Activated CD8-positive, alpha-beta T cell treated with anti-CD3 and anti-CD28 coated beads for 36 hours (primary cell): ENCODE results near the gene GPRC5D. TPM values are rescaled to one million over a fixed set of nuclear protein-coding genes. Genes with fewer than 3 reads are reported as not detected.

Experiments used
- ATAC-seq: fragments of 200-7000 bp; cut with Tn5 transposase; one replicate; pipeline ENCODE4 v1.10.0; 2021; ENCODE audit warnings: mild to moderate bottlenecking, moderate library complexity
- CTCF ChIA-PET: fragments of 350-600 bp; sonication (Branson Sonifier 250); formaldehyde crosslinking; loops from one replicate; lab custom pipeline; 2021; ENCODE audit warnings: antibody characterized with exemption; lab: Charles Lee
- POLR2A ChIA-PET: fragments of 350-600 bp; sonication (Branson Sonifier 250); formaldehyde crosslinking; loops from one replicate; lab custom pipeline; 2021; ENCODE audit warnings: antibody characterized with exemption; lab: Charles Lee
- DNase-seq: peaks from one replicate; pipeline ENCODE4 v3.0.0-alpha.2; 2020
- H3K27ac Mint-ChIP-seq: one replicate; pipeline ENCODE4 v1.8.0; 2021; ENCODE audit warnings: mild to moderate bottlenecking, mixed read lengths
- H3K27me3 Mint-ChIP-seq: one replicate; pipeline ENCODE4 v1.8.0; 2021; ENCODE audit warnings: mixed read lengths
- H3K36me3 Mint-ChIP-seq: one replicate; pipeline ENCODE4 v1.8.0; 2021; ENCODE audit warnings: low read depth, mixed read lengths
- H3K4me1 Mint-ChIP-seq: one replicate; pipeline ENCODE4 v1.8.0; 2021; ENCODE audit warnings: low read depth, mixed read lengths
- H3K4me3 Mint-ChIP-seq: one replicate; pipeline ENCODE4 v1.8.0; 2021; ENCODE audit warnings: mild to moderate bottlenecking, moderate library complexity, mixed read lengths
- H3K9me3 Mint-ChIP-seq: one replicate; pipeline ENCODE4 v1.8.0; 2021; ENCODE audit warnings: mixed read lengths
- intact Hi-C: fragments of 100-400 bp; cut with micrococcal nuclease; formaldehyde crosslinking; loops from one replicate; pipeline ENCODE4 v1.10.0; 2022
- total RNA-seq, 2 experiments: library from RNA; stranded (reverse); gene quantifications; one replicate each; pipeline ENCODE4 v1.2.3, GENCODE V29; 2021
- TF ChIP-seq, protein P1 (sequence below): fragments of 200-600 bp; IDR thresholded peaks from one replicate; pipeline ENCODE4 v1.8.0; 2022; ENCODE audit warnings: antibody characterized with exemption, mild to moderate bottlenecking

The GPRC5D gene
- total RNA-seq, 2 experiments from 2014 or later = not detected

DNA sequence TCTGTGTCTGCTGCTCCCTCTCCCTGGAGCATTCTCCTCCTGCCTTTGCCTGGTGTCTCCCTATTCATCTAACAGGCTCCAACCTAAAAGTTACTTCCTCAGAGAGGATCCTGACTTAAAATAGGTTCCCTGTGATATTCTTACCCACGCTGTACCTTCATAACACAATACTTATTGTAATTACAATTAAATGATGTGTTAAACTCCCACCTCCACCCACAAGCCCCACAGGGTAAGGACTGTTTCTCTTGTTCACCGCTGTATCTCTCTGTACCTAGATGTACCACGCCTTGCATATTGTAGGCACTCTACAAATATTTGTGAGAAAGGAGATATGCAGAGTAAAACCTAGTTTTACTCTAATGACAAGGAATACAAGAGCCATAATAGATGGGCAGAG lies 43.1 kb upstream of the GPRC5D start:
- CTCF ChIA-PET = interaction anchor here (1.2 kb wide), 1 partner anchor 9 kb away, joined by 4 read pairs; no protein-coding TSS in a partner anchor

DNA sequence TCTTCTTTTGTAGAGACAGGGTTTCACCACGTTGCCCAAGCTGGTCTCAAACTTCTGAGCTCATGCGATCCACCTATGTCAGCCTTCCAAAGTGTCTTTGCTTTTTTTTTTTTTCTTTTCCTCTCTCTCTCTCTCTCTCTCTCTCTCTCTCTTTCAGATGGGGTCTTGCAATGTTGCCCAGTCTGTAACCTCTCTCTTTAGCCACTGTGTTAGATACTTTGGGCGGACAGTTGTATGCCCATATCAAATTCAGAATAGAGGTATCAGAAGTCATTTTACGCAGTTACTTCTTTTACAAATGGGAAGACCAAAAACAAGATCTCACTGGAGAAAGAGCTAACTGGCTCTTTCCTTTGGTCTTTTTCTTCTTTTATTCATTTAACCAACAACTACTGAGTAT lies 41.4 kb upstream of the GPRC5D start:
- ATAC-seq (no peak), DNase-seq (no peak)
- TF ChIP-seq, protein P1, sequence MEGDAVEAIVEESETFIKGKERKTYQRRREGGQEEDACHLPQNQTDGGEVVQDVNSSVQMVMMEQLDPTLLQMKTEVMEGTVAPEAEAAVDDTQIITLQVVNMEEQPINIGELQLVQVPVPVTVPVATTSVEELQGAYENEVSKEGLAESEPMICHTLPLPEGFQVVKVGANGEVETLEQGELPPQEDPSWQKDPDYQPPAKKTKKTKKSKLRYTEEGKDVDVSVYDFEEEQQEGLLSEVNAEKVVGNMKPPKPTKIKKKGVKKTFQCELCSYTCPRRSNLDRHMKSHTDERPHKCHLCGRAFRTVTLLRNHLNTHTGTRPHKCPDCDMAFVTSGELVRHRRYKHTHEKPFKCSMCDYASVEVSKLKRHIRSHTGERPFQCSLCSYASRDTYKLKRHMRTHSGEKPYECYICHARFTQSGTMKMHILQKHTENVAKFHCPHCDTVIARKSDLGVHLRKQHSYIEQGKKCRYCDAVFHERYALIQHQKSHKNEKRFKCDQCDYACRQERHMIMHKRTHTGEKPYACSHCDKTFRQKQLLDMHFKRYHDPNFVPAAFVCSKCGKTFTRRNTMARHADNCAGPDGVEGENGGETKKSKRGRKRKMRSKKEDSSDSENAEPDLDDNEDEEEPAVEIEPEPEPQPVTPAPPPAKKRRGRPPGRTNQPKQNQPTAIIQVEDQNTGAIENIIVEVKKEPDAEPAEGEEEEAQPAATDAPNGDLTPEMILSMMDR = no peak
- Mint-ChIP-seq H3K4me3 (no peak overlapping the region), H3K27me3 (no peaks in the 10 kb centered on the region), H3K9me3 (no peaks in the 10 kb centered on the region), H3K4me1 (peaks cover 24% of the 10 kb centered on the region), H3K27ac (no peak overlapping the region), H3K36me3 (no peaks in the 10 kb centered on the region)
- intact Hi-C loops = no loop called here
- ChIA-PET POLR2A (no interaction called here), CTCF (interaction anchor here (1.4 kb wide), 1 partner anchor 77 kb away, joined by 3 read pairs; no protein-coding TSS in a partner anchor)

More for the DNA sequence above, 43.1 kb upstream of the GPRC5D start:
- POLR2A ChIA-PET = interaction anchor here (0.6 kb wide), 1 partner anchor 154 kb away, joined by 3 read pairs; no protein-coding TSS in a partner anchor
- H3K4me3 Mint-ChIP-seq = no peak overlapping the region
- no peaks in the 10 kb centered on the region for H3K36me3 Mint-ChIP-seq
- H3K27me3 Mint-ChIP-seq = no peaks in the 10 kb centered on the region
- DNase-seq (no peak), ATAC-seq (no peak)
- TF ChIP-seq, protein P1 = no peak
- peaks cover 31% of the 10 kb centered on the region for H3K4me1 Mint-ChIP-seq
- H3K27ac Mint-ChIP-seq = no peak overlapping the region
- H3K9me3 Mint-ChIP-seq = no peaks in the 10 kb centered on the region
- intact Hi-C loops = loop anchor here (5.0 kb wide), 1 partner anchor 217 kb away; no protein-coding TSS in a partner anchor

DNA sequence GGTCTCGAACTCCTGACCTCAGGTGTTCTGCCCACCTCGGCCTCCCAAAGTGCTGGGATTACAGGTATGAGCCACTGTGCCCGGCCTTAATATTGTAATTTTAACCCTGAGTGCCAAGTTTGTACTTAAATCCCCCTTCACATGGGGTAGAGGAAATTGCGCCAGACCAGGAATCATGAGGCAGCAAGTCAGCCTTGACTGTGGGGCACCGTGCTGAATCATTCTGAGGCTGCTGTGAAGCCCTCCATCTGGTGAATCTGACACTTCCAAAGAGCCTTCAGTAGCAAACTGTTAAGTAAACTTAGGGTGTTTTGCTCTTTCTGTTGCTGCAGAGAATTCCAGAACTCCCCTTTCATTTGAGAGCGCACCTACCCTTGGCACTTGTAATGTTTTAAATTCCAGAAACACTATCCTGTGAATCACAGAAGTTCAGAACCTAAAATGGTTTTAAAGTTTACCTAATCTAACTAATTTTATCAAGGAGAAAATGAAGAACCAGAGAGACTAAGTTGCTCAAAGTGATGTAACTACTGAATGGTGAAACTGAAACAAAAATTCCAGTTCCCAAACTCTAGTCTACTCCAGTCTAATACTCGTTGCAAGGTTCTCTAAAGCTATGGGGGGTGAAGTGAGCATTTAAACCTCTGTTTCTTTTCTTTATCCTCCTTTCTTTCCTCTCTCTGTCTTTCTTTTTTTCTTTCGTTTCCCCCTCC lies 40.6 kb upstream of the GPRC5D start:
- H3K4me1 Mint-ChIP-seq = peaks cover 20% of the 10 kb centered on the region
- no peak overlapping the region for H3K27ac Mint-ChIP-seq
- H3K4me3 Mint-ChIP-seq = no peak overlapping the region
- ATAC-seq (no peak), DNase-seq (no peak)
- H3K27me3 Mint-ChIP-seq = no peaks in the 10 kb centered on the region
- intact Hi-C loops = no loop called here
- CTCF ChIA-PET = interaction anchor here (1.4 kb wide), 1 partner anchor 76 kb away, joined by 3 read pairs; no protein-coding TSS in a partner anchor
- TF ChIP-seq, protein P1 = no peak
- H3K36me3 Mint-ChIP-seq = no peaks in the 10 kb centered on the region
- no peaks in the 10 kb centered on the region for H3K9me3 Mint-ChIP-seq
- POLR2A ChIA-PET = no interaction called here

DNA sequence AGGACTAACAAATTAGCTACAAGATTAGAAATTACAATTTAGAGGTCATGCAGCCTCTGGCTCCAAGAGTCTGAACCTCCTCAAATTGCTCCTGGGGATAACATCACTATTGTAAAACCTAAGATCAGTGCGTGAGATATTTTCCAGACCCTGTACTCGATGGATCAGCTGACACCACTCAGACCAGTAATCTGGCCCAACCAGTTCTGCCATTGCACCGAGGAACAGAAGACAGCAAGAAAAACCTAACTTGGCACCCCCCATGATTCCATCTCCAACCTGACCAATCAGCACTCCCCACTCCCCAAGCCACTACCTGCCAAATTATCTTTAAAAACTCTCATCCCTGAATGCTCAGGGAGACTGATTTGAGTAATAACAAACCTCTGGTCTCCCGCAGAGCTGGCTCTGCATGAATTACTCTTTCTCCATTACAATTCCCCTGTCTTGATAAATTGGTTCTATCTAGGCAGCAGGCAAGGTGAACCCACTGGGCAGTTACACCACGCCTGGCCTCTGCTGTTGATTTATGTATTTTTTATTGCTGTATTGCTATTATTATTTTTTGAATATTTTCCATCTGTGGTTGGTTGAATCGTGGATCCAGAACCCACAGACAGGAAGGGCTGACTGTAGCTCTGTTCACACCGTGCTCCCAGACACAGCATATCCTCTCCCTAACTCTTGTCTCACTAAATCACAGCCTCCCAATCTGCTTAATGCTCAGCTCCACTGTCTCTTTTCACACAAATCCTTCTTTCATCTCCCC lies 38.9 kb upstream of the GPRC5D start:
- H3K4me1 Mint-ChIP-seq = peaks cover 13% of the 10 kb centered on the region
- ChIA-PET POLR2A (interaction anchor here (1.2 kb wide), 1 partner anchor 156 kb away, joined by 3 read pairs; no protein-coding TSS in a partner anchor), CTCF (interaction anchor here (0.6 to 2.7 kb wide), 2 partner anchors 221 to 244 kb away, joined by 3 to 7 read pairs; no protein-coding TSS in a partner anchor)
- ATAC-seq = no peak
- DNase-seq = no peak
- no peak overlapping the region for H3K27ac Mint-ChIP-seq
- H3K27me3 Mint-ChIP-seq = no peaks in the 10 kb centered on the region
- TF ChIP-seq, protein P1 = no peak
- H3K9me3 Mint-ChIP-seq = no peaks in the 10 kb centered on the region
- intact Hi-C loops = no loop called here
- H3K36me3 Mint-ChIP-seq = peaks cover 5% of the 10 kb centered on the region
- H3K4me3 Mint-ChIP-seq = no peak overlapping the region
